Stimulated activated CD8-positive, alpha-beta memory T cell treated with anti-CD3 and anti-CD28 coated beads, Interleukin-15, amount 100 ng/mL, for 4 hours (primary cell): ENCODE measurements around the gene FALEC.
"Not testable (repeated sequence)": the region's sequence is repeated elsewhere in the genome, so short reads cannot be mapped to it uniquely, and the experiment has no call there.

Experiments used
- DNase-seq, 2 donors: peaks; one replicate each; pipeline ENCODE4 v3.0.0-alpha.2; 2020; ENCODE audit warnings: low read depth in 2 of 2

FALEC gene

DNA sequence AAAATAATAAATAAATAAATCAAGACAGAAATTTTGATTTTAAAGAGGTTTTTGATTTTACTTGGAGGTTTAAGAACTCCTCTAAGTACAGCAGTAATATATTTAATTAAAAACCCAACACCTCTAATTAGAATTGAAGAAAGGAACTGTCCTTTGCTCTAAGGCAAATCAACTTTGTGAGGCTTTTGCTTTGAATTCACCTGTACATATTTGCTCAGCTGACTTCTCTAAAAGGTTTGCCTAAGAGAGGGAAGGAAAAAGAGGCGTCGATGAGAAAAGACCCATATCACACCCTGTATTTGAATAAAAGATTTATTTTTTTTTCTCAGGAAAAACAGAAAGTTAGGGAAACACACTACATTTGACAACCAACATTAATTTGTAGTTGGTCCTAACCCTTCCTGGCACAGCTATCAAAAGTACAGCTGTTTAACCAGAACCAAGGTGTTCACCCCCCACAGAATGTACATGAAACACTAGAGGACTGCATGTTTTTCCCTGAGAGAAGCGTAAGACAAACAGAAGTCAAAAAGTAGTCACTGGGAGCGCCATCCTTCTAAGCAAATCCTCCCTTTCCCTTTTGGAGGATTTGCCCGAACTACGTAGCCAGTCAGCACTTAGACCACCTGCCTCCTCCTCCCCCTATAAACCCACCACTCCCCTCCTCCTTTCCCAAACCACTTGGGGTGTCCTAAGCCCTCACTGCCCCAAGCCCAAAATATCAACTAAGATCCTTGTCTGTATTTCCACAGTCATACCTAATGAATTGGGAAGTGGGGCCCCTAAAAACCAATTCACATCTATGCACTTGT is 58.9 kb downstream of the FALEC start:
- no peak for DNase-seq

DNA sequence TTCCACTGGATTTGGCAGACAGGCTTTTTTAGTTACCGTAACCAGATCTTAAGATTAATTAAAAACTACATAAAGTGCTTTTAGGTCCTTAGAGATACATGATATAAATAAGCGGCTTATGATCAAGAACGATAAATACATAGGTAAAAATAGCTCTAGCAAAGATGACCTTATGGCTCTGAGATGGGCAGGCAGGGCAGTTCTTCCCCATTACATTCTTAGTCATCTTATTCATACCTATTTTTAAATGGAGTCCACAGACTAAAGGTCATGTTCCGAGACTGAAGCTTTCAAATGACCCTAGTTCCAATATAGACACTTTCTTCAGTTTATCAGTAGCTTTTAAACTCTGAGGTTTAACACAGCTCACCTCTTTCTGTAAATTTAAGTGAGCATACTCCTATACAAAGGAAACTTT is 59.5 kb downstream of the FALEC start:
- no peak for DNase-seq

GRCh38 chr1:150575518-150576366 is 60.2 kb downstream of the FALEC start:
- no peak for DNase-seq

GRCh38 chr1:150576367-150576711 is 60.8 kb downstream of the FALEC start:
- no peak for DNase-seq

DNA sequence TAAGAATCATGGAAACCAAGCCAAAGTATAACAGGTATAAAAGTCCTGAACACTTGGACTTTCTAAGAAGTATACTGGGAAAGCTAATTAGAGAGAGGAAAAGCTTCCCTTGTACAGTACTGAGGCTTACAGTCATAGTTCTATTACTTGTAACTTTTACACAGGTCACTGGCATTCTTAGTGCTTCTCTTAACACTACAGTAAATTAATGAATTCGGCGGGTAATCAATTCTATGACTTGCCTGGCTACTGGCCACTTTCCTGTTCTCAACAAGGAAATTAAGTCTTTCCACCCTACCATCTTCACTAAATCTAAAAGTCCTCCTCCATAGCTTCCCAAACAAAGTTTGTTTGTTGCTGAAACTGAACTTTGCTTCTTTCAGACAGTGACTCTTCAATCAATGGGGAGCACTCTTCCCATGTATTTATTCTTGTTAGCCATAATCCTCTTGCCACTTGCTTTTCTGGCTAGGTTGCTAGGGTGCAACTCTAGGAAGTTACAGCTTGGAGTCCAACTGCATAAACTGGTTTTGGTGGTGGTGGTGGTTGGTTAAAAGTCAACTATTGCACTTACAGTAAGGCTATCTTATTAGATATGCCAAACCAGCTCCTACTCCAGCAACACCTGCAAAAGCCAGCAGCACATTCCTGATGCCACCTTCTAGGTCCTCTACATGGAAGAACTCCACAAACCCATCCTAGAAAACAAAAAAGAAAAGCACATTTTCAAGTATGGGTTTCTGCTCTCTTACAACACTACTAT is 61.4 kb downstream of the FALEC start:
- DNase-seq, result no peak

GRCh38 chr1:150577557-150578271 is 62.2 kb downstream of the FALEC start:
- DNase-seq, result no peak

DNA sequence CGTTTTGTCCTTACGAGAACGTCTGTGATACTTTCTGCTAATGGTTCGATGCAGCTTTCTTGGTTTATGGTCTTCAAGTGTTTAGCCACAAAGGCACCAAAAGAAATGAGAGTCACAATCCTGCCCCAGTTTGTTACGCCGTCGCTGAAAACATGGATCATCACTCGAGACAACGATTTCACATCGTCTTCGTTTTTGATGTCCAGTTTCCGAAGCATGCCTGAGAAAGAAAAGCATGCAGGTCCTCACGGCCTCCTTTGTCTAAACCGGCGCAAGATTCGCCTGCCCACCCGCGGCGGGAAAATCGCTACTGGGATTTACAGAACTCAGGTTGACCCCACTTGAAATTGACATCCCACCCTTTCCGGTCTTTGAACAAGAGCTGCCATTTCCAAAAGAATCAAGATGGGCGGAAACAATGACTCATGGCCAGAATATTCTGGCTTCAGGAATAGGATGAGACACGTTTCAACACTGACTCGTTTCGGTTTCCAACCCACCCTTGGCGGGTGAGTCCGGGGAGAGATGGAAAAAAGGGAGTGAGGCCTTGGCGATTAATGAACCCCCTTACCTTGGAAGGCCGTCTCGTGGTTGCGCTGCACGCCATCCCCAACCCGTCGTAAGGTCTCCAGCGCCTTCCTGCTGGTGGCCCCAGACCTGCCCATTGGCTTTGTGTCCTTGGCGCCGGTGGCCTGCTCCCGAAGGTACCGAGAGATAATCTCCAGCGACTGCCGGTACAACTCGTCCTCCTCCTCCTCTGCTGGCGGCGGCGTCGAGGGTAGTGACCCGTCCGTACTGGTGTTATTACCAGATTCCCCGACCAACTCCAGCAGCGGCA is 62.9 kb downstream of the FALEC start:
- peak in 1 of 2 donors; percentile 44 for DNase-seq

DNA sequence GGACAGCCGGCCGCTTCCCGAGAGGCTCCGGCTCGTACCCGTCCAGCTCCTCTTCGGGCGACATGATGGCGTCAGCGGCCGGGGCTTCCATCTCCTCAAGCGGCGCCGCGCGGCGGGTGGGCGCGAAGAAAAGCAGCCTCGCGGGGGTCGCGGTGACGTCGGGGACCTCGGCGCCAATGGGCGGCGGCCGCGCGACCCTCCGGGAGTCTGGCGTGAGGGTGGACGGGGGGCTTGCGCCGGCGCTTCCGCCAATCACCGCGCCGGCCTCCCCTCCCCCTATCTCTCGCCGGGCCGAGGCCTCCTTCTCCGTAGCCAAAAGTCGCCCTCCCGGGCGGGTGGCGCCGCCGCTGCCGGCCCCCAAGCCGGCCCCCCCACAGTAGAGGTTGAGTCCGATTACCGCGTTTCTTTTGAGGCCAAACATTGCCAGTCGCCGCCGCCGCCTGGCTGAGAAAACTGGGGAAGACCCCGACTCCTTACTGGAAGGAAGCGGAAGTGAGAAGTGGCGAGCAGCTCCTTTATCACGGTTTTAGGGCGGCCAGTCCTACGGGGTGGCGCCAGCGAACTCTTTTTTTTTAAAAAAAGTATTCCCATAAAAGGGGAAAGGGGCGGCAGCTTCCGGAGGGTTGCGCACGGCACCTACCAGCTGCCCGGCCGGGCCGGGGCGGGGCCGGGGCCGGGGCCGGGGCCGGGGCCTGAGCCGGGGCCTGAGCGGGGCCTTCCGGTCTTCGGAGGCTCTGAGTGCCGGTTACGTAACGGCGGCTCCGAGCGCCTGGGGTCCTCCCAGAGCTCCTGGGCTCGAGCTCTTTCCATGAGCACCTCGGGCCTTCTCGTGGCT is 63.8 kb downstream of the FALEC start, which contains the start of gene MCL1:
MCL1 (minus strand) TSS at position 501 of the 835 bp plus-strand sequence; CDS start at position 421, 80 bp downstream.
- DNase-seq, result peak; percentile 70 to 79

DNA sequence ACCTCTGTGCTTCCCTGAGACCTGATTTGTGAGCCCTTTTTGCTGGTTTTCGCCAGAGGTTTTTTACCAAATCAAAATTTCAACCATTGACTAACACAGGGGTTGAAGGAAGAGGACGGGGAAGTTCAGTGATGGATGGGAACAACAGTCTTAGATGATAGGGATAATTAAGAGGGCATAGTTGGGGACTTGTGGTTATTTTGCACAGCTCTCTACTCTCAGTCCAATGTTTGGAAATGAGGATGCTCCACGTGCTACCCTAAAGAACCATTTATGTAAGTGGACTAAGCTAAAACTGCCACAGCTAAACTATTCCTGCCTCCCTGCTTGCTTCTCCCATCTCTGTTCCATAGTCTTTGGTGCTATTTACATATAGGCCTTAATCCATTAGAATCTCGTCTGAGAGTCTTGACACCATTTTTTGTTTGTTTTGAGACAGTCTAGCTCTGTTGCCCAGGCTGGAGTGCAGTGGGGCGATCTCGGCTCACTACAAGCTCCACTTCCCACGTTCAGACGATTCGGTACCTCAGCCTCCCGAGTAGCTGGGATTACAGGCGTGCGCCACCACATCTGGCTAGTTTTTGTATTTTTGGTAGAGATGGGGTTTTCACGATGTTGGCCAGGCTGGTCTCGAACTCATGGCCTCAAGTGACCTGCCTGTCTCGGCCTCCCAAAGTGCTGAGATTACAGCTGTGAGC is 64.5 kb downstream of the FALEC start:
- no peak for DNase-seq

DNA sequence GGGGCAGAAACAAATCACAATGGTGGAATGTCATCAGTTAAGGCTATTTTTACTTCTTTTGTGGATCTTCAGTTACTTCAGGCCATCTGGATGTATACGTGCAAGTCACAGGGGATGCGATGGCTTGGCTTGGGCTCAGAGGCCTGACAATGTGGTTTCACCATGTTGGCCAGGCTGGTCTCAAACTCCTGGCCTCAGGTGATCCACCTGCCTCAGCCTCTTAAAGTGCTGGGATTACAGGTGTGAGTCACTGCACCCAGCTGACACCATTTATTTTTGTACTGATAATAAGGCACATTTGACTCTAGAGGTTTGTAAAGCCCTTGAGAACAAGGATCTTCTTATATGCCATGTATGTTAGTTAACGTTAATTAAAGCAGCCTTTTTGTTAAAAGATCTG is 65.4 kb downstream of the FALEC start:
- DNase-seq, result not testable (repeated sequence)

DNA sequence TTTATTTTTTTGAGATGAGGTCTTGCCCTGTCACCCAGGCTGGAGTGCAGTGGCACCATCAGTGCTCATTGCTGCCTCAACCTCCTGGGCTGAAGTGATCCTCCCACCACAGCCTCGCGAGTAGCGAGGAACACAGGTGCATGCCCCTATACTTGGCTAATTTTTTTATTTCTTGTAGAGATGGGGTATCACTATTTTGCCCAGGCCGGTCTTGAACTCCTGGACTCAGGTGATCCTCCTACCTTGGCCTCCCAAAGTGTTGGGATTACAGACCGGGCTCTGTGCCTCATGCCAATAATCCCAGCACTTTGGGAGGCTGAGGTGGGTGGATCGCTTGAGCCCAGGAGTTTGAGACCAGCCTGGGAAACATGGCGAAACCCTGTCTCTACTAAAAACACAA is 65.9 kb downstream of the FALEC start:
- not testable (repeated sequence) for DNase-seq

DNA sequence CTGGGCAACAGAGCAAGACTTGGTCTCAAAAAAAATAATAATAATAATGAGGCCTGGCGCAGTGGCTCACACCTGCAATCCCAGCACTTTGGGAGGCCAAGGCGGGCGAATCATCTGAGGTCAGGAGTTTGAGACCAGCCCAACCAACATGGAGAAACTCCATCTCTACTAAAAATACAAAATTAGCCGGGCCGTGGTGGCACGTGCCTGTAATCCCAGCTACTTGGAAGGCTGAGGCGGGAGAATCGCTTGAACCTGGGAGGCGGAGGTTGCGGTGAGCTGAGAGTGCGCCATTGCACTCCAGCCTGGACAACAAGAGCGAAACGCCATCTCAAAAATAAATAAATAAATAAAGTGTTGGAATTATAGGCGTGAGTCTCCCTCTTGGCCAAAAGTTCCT is 66.4 kb downstream of the FALEC start:
- DNase-seq, result not testable (repeated sequence)

- no peak for DNase-seq
Measured at GRCh38 chr1:150582371-150582770, 66.8 kb downstream of the FALEC start.
